OCI-LY7 (cell line): Measurements from ENCODE around the gene HOXC6.

Experiments used
- CTCF ChIP-seq: fragments of 200-600 bp; sonication (generic); conservative IDR thresholded peaks from 2 replicates; pipeline ENCODE4 v1.5.1; 2014; ENCODE audit warnings: mild to moderate bottlenecking, antibody characterized with exemption, low read length, moderate library complexity, mixed read lengths
- EZH2phosphoT487 ChIP-seq: fragments of 200-600 bp; sonication (generic); IDR thresholded peaks from 2 replicates; pipeline ENCODE4 v1.6.1; 2018; ENCODE audit warnings: low read depth, borderline replicate concordance, mild to moderate bottlenecking, mixed run types, antibody characterized with exemption, low read length, moderate library complexity, mixed read lengths

- TF ChIP-seq CTCF, result no peak
- TF ChIP-seq EZH2phosphoT487, result no peak
These were observed 23.3 kb upstream of the HOXC6 start for GRCh38 chr12:54004841-54005530.
